PFSK-1 (cell line): Measurements from ENCODE around the gene TRDN. TPM values are rescaled to one million over a fixed set of nuclear protein-coding genes. Genes with fewer than 3 reads are reported as not detected.

ENCODE experiments used
- FOXP2 ChIP-seq: optimal IDR thresholded peaks from 2 replicates; pipeline ENCODE3; 2011; ENCODE audit warnings: borderline replicate concordance, control low read depth, inconsistent platforms; ENCODE audit not compliant: insufficient read depth; ENCODE audit errors: extremely low read length, extremely low read depth
- POLR2AphosphoS5 ChIP-seq: IDR thresholded peaks from 2 replicates; pipeline ENCODE4 v1.6.1; 2012; ENCODE audit warnings: low read depth, mild to moderate bottlenecking, control low read depth, low read length, moderate library complexity
- SIN3A ChIP-seq: IDR thresholded peaks from 2 replicates; pipeline ENCODE4 v1.6.1; 2012; ENCODE audit warnings: mild to moderate bottlenecking, low read length, moderate library complexity, borderline replicate concordance; ENCODE audit not compliant: insufficient read depth
- TAF1 ChIP-seq: IDR thresholded peaks from 2 replicates; pipeline ENCODE4 v1.6.1; 2012; ENCODE audit warnings: low read length, control low read depth, borderline replicate concordance; ENCODE audit not compliant: insufficient read depth
- polyA plus RNA-seq: library from polyadenylated mRNA; unstranded; fragments of >200 nt; gene quantifications from one replicate; pipeline ENCODE4 v1.2.1, GENCODE V29; 2012; ENCODE audit warnings: low read depth, missing spikeins; ENCODE audit not compliant: insufficient read length
- TF ChIP-seq, protein P1 (sequence below), 2 experiments: IDR thresholded peaks; 2 replicates each; pipeline versions ENCODE4 v1.6.1 to v1.8.0; 2011 to 2012; ENCODE audit warnings: low read depth in 2 of 2, low read length in 2 of 2, control low read depth in 1 of 2, inconsistent platforms in 1 of 2, mild to moderate bottlenecking in 1 of 2, moderate library complexity in 1 of 2; ENCODE audit not compliant: insufficient read depth in 1 of 2

Gene TRDN, protein sequence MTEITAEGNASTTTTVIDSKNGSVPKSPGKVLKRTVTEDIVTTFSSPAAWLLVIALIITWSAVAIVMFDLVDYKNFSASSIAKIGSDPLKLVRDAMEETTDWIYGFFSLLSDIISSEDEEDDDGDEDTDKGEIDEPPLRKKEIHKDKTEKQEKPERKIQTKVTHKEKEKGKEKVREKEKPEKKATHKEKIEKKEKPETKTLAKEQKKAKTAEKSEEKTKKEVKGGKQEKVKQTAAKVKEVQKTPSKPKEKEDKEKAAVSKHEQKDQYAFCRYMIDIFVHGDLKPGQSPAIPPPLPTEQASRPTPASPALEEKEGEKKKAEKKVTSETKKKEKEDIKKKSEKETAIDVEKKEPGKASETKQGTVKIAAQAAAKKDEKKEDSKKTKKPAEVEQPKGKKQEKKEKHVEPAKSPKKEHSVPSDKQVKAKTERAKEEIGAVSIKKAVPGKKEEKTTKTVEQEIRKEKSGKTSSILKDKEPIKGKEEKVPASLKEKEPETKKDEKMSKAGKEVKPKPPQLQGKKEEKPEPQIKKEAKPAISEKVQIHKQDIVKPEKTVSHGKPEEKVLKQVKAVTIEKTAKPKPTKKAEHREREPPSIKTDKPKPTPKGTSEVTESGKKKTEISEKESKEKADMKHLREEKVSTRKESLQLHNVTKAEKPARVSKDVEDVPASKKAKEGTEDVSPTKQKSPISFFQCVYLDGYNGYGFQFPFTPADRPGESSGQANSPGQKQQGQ
- 0.46 TPM for polyA plus RNA-seq

GRCh38 chr6:123636782-123637181, at the start of gene TRDN:
Gene TRDN (minus strand): TSS chr6:123636950. CDS start chr6:123636775, 175 bp downstream.
- no peak for TF ChIP-seq TAF1
- TF ChIP-seq, protein P1, sequence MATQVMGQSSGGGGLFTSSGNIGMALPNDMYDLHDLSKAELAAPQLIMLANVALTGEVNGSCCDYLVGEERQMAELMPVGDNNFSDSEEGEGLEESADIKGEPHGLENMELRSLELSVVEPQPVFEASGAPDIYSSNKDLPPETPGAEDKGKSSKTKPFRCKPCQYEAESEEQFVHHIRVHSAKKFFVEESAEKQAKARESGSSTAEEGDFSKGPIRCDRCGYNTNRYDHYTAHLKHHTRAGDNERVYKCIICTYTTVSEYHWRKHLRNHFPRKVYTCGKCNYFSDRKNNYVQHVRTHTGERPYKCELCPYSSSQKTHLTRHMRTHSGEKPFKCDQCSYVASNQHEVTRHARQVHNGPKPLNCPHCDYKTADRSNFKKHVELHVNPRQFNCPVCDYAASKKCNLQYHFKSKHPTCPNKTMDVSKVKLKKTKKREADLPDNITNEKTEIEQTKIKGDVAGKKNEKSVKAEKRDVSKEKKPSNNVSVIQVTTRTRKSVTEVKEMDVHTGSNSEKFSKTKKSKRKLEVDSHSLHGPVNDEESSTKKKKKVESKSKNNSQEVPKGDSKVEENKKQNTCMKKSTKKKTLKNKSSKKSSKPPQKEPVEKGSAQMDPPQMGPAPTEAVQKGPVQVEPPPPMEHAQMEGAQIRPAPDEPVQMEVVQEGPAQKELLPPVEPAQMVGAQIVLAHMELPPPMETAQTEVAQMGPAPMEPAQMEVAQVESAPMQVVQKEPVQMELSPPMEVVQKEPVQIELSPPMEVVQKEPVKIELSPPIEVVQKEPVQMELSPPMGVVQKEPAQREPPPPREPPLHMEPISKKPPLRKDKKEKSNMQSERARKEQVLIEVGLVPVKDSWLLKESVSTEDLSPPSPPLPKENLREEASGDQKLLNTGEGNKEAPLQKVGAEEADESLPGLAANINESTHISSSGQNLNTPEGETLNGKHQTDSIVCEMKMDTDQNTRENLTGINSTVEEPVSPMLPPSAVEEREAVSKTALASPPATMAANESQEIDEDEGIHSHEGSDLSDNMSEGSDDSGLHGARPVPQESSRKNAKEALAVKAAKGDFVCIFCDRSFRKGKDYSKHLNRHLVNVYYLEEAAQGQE (IDR thresholded peaks at IDR 0.05; ENCODE audit: insufficient read depth in 1 of 2, low read depth in 2 of 2, low read length in 2 of 2), result no peak
- no peak for TF ChIP-seq FOXP2
- no peak for TF ChIP-seq SIN3A
- TF ChIP-seq POLR2AphosphoS5, result no peak

DNA sequence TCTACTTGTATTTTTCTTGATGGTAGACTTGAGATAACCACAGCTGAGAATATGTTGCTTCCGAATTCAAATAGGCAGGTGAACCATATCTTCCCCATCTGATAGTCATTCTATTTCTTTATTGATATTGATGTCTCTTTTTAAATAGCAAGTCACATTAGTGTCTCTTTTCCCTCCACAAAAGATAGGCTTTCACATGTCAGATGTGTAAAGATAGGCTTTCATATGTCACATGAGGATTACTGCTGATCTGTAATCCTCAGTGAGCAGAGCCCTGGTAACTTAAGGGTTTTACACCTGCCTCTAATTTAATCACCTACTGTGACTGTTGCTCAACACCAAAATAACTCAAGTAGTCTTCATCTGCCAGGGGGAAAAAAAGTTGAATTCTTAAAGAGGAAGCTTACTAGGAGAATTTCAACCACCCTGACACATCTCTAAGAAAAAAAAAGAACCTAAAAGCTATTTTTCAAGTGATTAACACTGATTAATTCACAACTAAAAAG, 45.3 kb upstream of the TRDN start:
- TF ChIP-seq SIN3A (no peak), TAF1 (no peak), POLR2AphosphoS5 (no peak), FOXP2 (no peak)
- TF ChIP-seq, protein P1 (IDR thresholded peaks at IDR 0.05; ENCODE audit: insufficient read depth in 1 of 2, low read depth in 2 of 2, low read length in 2 of 2), result no peak

DNA sequence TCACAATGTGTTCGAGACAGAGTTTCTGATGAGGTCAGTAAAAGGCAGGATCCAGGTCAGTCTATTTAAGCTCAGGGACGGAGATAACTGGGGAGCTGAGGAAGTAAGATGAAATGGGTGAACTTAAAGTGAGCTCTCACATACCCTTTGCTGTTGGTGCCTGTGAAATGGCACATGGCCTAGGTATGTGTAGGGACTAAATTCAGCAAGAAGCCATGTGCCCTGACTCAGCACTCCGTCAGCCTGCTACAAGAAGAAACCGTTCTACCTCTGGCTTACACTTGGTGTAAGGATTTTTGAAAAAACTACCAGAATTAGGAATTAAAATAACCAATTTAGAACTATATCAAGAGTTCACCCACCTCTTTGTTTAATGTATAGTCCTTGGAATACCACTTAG, 41.1 kb upstream of the TRDN start:
- TF ChIP-seq TAF1, result no peak
- no peak for TF ChIP-seq POLR2AphosphoS5

- TF ChIP-seq POLR2AphosphoS5, result no peak
- TF ChIP-seq, protein P1 (IDR thresholded peaks at IDR 0.05; ENCODE audit: insufficient read depth in 1 of 2, low read depth in 2 of 2, low read length in 2 of 2), result no peak
- no peak for TF ChIP-seq TAF1
- no peak for TF ChIP-seq SIN3A
- TF ChIP-seq FOXP2, result no peak
Observed at GRCh38 chr6:123676793-123677192, 40.0 kb upstream of the TRDN start.

- TF ChIP-seq FOXP2 (no peak), POLR2AphosphoS5 (no peak)
Observed at GRCh38 chr6:123668965-123669591, 32.3 kb upstream of the TRDN start.
